Activated CD4-positive, CD25-positive, alpha-beta regulatory T cell treated with anti-CD3 and anti-CD28 coated beads, Interleukin-2, amount 50 U/mL, for 16 hours (primary cell): ENCODE data around the gene CDH22.

Experiments
- DNase-seq: peaks from one replicate; pipeline ENCODE4 v3.0.0-alpha.2; 2020; ENCODE audit warnings: low read depth, low spot score

CDH22 gene

DNA sequence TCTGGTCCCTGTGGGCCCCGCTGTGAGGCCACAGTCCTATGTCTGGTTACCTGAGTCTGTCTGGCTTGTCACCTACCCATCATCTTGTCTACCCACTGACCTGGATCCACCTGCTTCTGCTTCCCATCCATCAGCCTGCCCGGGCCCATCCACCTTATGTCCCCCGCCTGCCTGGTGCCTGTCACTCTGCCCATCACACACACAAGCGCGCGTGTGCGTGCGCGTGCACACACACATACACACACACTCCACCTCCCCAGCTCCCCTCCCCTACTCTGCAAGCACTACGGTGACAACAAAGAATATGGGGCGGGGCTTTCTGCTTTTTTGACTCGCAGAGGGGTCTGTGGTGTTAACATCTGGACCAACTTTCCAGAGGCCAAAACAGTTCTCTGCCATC is 8.0 kb downstream of the CDH22 start:
- no peak for DNase-seq

GRCh38 chr20:46299078-46299477 is 9.2 kb downstream of the CDH22 start:
- DNase-seq: no peak

- DNase-seq: no peak
Measured at GRCh38 chr20:46298374-46298773, 9.9 kb downstream of the CDH22 start.

- DNase-seq: no peak
Measured at GRCh38 chr20:46296526-46297250, 11.6 kb downstream of the CDH22 start.

DNA sequence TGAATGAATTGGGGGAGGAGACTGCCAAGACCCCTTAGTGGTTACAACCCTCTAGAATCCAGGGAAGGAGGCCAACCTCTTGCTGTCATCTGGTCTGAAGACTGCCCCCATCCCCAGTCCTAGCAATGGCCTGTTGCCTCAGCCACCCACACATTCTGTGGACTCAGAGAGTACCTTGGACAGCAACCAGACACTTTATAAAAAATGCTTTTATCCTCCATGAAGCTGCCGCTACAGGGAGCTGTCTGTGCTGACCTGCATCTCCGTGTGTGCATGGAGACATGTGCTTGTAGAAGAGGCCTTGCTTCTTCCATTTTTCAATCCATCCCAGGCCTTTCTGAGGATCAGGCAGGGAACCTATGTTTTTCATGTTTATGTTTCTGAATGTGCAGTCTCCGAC is 15.2 kb downstream of the CDH22 start:
- DNase-seq: no peak

DNA sequence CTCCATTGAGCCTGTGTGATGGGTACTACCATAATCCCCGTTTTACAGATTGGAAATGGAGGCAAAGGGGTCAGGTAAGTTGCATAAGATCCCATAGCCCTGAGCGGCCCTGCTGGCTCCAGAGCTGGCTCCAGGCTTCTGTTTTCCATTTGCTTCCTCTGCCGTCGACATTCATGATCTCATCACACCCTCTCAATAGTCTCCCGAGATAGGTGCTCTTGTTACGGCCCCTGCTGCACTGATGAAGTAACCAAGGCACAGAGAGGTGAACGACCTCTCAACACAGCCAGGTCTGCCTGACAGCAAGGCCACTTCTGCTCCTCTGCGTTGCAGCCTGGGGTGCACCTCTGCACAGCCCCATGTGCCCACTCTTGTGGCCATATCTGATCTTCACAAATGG is 16.9 kb downstream of the CDH22 start:
- DNase-seq: no peak

DNA sequence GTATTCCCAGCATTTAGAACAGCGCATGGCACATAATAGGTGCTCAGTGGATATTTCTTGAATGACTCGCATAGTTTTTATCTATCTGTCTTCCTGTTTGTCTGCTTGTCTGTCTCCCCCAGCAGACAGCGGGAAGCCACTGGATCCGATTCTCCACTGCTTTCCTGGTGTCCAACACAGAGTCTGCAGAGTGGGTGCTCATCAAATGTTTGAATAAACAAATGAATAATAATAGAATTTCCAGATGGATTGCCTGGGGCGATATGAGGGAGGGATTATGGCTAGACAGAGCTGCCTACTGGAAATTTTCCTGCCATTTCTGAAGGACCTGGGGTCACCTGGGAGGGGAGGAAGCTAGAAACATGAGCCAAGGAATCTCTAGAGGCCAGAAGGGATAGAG is 18.9 kb downstream of the CDH22 start:
- DNase-seq: no peak

DNA sequence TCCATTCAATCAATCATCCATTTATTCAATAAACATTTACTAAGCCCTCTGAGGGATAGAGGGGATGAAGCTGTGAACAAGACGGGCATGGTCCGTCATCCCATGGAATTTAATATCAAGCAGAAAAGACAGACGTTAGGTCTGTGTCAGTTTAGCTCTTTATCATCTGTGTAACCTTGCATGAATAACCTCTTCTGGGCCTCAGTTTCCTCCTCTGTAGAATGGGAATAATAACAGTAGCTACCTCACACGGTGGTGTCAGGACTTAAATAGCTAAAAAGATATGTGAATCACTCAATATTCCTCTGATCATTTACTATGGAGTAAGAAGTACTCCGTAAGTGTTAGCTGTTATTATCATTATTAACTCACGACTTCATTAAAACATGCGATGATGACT is 21.3 kb downstream of the CDH22 start:
- DNase-seq: no peak

- no peak for DNase-seq
Measured at GRCh38 chr20:46286382-46286781, 21.9 kb downstream of the CDH22 start.

DNA sequence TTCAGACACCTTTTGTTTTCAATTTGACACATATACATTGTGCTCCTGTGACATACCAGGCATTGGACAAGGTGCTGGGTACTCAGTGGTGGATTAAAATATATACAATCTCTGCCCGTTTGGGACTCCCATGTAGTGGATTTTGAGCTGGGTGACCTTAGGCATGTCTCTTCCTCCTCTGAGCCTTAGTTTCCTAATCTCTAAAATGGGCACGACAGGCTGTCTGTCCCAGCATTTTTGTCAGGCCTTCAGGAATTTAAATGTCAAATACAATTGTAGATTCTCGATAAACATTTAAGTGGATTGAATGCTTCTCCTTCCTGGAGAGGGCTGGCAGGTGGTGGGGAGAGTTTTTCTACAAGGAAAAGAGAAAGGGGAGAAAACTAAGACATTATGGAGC is 22.6 kb downstream of the CDH22 start:
- no peak for DNase-seq

GRCh38 chr20:46285072-46285471 is 23.2 kb downstream of the CDH22 start:
- DNase-seq: no peak

DNA sequence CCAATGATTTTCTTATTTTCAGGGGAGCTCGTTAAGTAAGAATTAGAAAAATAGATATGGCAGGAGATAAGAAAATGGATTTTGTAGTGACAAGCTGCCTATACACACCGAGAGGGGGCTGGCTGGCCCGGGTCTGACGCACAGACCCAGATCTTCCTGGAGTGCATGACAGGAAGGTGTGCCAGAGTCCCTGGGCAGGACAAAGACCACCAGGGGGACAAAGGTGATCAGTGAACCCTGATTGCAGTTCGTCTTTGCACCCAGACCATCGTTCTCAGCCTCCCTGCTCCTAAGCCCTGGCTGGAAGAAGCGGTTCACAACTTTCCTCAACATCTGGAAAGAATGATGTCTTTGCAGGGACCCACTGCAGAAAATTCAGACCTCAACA is 24.3 kb downstream of the CDH22 start:
- DNase-seq: no peak

DNA sequence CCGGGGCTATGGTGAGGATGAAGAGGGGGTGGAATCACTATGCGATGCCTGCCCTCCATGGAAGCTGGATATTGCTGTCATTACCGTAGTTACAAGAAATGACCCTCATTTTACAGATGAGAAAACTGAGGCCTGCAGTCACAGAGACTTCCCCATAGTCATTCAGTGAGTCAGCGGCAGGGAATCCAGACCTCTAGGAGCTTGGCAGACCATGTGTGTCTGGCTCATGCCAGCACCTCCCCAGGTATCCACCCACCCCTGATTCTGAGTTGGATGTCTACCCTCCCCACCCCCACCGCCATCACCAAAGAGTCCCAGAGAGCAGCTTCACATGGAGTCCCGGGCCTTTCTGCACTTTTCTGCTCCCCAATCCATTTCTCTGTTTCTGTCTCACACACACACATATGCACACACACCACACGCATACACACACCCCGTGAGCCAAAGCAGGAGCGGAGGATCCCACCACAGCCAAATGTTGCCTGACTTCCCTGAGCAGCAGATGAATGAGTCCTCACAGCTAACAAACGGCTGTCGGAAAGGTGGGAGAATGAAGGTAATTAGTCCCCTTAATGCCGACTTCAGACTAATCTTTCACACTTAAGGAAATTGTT is 24.8 kb downstream of the CDH22 start:
- DNase-seq: no peak

- no peak for DNase-seq
Measured at GRCh38 chr20:46282669-46283068, 25.6 kb downstream of the CDH22 start.

- no peak for DNase-seq
Measured at GRCh38 chr20:46279103-46279502, 29.2 kb downstream of the CDH22 start.

- DNase-seq: no peak
Measured at GRCh38 chr20:46277602-46278001, 30.7 kb downstream of the CDH22 start.

DNA sequence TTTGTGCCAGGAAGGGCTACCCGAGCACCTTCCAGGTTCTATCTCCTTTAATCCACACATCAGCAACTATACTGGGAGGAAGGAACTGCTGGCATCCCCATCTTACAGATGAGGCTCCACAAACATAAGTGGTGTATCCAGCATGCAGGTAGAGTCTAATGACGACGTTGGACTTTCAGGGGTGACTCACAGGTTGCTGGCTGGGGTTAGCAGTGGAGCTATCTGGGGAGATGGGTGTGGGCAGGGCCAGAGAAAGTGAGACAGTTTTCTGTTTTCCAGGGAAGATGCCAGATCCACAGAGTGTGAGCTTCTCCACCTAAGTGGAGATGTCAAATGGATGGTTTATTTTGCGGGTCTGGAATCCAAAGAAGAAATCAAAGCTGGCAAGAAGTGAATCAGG is 31.8 kb downstream of the CDH22 start:
- no peak for DNase-seq

DNA sequence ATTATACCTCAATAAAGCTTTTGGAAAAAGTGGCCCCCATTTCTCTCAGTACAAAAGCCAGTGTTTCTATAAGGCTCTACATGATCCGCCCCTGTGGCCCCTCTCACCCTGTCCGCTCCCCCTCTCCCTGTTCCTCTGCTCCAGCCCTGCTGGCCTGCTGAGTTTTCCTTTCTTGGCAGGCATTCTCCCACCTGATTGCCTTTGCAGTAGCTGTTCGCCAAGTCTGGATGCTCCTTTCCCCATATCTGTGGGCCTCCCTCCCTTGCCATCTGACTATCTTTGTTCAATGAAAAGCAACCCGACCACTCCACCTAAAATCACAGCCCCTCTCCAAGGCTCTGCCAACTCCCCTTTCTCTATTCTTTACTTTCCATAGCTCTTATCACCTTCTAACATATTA is 33.2 kb downstream of the CDH22 start:
- no peak for DNase-seq

GRCh38 chr20:46273717-46274116 is 34.6 kb downstream of the CDH22 start:
- DNase-seq: no peak

DNA sequence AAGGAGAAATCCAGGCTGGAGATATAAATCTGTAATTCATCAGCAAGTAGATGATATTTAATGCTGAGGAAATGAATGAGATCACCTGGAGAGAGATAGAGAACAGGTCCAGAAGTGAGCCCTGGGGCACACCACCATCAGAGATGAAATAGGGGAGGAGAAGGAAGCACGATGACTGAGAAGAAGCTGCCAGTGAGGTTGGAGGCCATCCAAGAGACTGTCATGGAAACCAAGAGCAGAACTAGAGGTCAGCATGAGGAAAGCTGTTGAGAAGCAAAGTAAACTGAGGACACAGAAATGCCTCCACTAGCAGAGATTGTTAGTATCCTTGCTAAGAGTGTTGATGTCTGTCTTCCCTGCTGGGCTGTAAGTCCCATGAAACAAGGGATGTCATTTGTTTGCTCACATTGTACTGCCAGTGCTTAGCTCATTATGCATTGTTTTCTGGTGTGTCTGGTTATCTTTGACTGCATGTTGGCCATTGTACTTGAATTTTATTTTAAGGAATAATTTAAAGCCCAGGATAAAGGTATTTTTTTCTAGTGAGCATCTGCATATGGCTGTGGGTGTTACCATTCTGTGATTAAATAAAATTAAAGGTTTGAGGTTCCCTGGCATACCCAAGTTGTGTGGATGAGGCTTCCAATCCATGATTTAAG is 35.8 kb downstream of the CDH22 start:
- no peak for DNase-seq

DNA sequence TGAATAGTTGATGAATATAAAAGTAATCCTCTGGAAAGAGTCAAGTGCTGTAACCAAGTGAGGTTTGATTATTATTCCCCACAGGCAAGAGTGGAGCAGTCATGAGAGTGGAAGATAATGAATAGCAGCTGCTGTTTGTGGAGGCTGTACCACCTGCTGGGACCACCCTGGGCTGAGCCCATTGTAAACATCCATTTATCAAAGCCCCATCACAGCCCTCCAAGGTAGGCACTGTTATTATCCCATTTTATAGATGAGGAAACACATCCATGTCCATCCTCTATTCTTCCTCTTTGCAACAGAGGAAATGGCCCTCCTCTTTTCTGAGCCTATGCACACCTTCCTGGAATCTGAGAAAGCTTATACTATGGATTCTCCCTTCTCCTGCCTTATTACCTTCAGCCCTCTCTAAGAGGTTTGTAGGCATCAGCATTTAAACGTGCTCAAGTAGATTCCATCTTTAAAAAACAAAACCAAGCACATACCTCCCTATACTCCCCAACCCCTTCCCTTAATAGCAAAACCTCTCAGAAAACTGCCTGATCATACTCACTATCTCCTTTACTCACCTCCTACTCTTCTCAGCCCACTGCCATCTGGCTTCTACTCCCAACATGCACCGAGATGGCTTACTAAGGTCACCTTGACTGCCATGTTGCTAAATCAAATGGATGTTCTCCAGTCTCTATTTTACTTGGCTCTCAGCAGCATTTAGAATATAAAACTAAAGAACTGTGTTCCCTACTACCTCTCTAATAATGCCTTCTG is 37.1 kb downstream of the CDH22 start:
- no peak for DNase-seq

- DNase-seq: no peak
Measured at GRCh38 chr20:46269372-46269771, 38.9 kb downstream of the CDH22 start.
